Panc1 (cell line): ENCODE measurements around the gene WWOX. TPM values are rescaled to one million over a fixed set of nuclear protein-coding genes. Genes with fewer than 3 reads are reported as not detected.

Experiments used
- ATAC-seq: fragments of 200-7000 bp; cut with Tn5 transposase; 2 replicates; pipeline ENCODE4 v1.9.1; 2020; ENCODE audit warnings: mild to moderate bottlenecking, moderate library complexity
- BruUV-seq: library from RNA; stranded (reverse); fragments of 400-500 nt; replicated peaks from 2 replicates; lab custom pipeline; 2021; lab: Mats Ljungman, UMichigan
- CTCF ChIA-PET: fragments of 300-600 bp; sonication (Branson Sonifier 250); formaldehyde crosslinking; loops from one replicate; lab custom pipeline; 2022; ENCODE audit warnings: antibody characterized with exemption; lab: Charles Lee
- POLR2A ChIA-PET: fragments of 300-600 bp; sonication (Branson Sonifier 250); formaldehyde crosslinking; loops from one replicate; lab custom pipeline; 2022; ENCODE audit warnings: antibody characterized with exemption; lab: Charles Lee
- DNase-seq: peaks from one replicate; pipeline ENCODE4 v3.0.0-alpha.2; 2010; ENCODE audit warnings: low read depth, low spot score
- H3K27ac ChIP-seq: 2 replicates; pipeline ENCODE4 v1.5.1; 2011; ENCODE audit warnings: mild to moderate bottlenecking, low read length, inconsistent platforms
- H3K27me3 ChIP-seq: fragments of 200-500 bp; sonication (Bioruptor generic); 2 replicates; pipeline ENCODE4 v1.6.0; 2014; ENCODE audit warnings: low read length, inconsistent platforms; ENCODE audit not compliant: control insufficient read depth, insufficient read depth
- H3K36me3 ChIP-seq: fragments of 200-500 bp; sonication (Bioruptor generic); 2 replicates; pipeline ENCODE4 v1.5.1; 2014; ENCODE audit warnings: inconsistent platforms, mild to moderate bottlenecking, low read length, moderate library complexity; ENCODE audit not compliant: control insufficient read depth, insufficient read depth
- H3K4me1 ChIP-seq: 2 replicates; pipeline ENCODE4 v1.5.1; 2011; ENCODE audit warnings: inconsistent platforms, mild to moderate bottlenecking, low read length, moderate library complexity; ENCODE audit not compliant: control insufficient read depth, insufficient read depth
- H3K4me3 ChIP-seq, 2 experiments: 2 replicates each; pipeline ENCODE4 v1.5.1; 2011 to 2012; ENCODE audit warnings: low read depth in 2 of 2, low read length in 2 of 2, mild to moderate bottlenecking in 2 of 2, inconsistent platforms in 1 of 2, moderate library complexity in 1 of 2
- H3K9me3 ChIP-seq: fragments of 200-500 bp; sonication (Bioruptor generic); 2 replicates; pipeline ENCODE4 v1.5.1; 2014; ENCODE audit warnings: low read depth, mild to moderate bottlenecking, inconsistent platforms, low read length, moderate library complexity; ENCODE audit not compliant: control insufficient read depth, insufficient read depth
- CTCF ChIP-seq: fragments of 450-650 bp; IDR thresholded peaks from 2 replicates; pipeline ENCODE4 v1.5.1; 2017; ENCODE audit warnings: mild to moderate bottlenecking
- POLR2AphosphoS5 ChIP-seq: IDR thresholded peaks from 2 replicates; pipeline ENCODE4 v1.6.1; 2012; ENCODE audit warnings: mild to moderate bottlenecking, low read depth, low read length, moderate library complexity
- REST ChIP-seq, 2 experiments: IDR thresholded peaks; 2 replicates each; pipeline ENCODE4 v1.6.1; 2011 to 2012; ENCODE audit warnings: low read depth in 2 of 2, control low read depth in 1 of 2, low read length in 1 of 2, mild to moderate bottlenecking in 1 of 2, moderate library complexity in 1 of 2; ENCODE audit not compliant: insufficient read depth in 1 of 2
- SIN3A ChIP-seq: IDR thresholded peaks from 2 replicates; pipeline ENCODE4 v1.6.1; 2012; ENCODE audit warnings: low read depth, mild to moderate bottlenecking, low read length, moderate library complexity, borderline replicate concordance; ENCODE audit not compliant: insufficient read depth
- TCF7L2 ChIP-seq: IDR thresholded peaks from 2 replicates; pipeline ENCODE4 v1.6.1; 2011; ENCODE audit warnings: mild to moderate bottlenecking, low read depth, low read length, inconsistent platforms
- in situ Hi-C: cut with HindIII; loops from 2 replicates; pipeline ENCODE4 v1.10.0; 2016; ENCODE audit warnings: low sequenced_read_pairs, low pct_unique_long_range_greater_than_20kb
- intact Hi-C: fragments of 100-400 bp; cut with micrococcal nuclease; formaldehyde crosslinking; loops from one replicate; pipeline ENCODE4 v1.10.0; 2022; ENCODE audit not compliant: unreplicated experiment
- total RNA-seq: library from RNA; stranded (reverse); gene quantifications from one replicate; pipeline ENCODE4 v1.2.1, GENCODE V29; 2021; ENCODE audit not compliant: unreplicated experiment

Gene WWOX
- total RNA-seq, 1 experiment from 2014 or later, result 12.5 TPM

- POLR2A ChIA-PET, result no interaction called here
- in situ Hi-C loops, result no loop called here
- no peaks in the 10 kb centered on the region for H3K9me3 ChIP-seq
- TF ChIP-seq SIN3A (no peak), POLR2AphosphoS5 (no peak), TCF7L2 (no peak), REST (IDR thresholded peaks at IDR 0.05; ENCODE audit: insufficient read depth in 1 of 2, low read depth in 2 of 2, low read length in 1 of 2) (no peak), CTCF (no peak)
- no peak overlapping the region for H3K4me3 ChIP-seq
- intact Hi-C loops, result no loop called here
- DNase-seq (no peak), ATAC-seq (no peak)
- H3K4me1 ChIP-seq, result no peaks in the 10 kb centered on the region
- no peaks in the 10 kb centered on the region for H3K36me3 ChIP-seq
- BruUV-seq, result no TSS peak
- no peak overlapping the region for H3K27ac ChIP-seq
- H3K27me3 ChIP-seq, result no peaks in the 10 kb centered on the region
- CTCF ChIA-PET, result no interaction called here
These were observed 905.6 kb downstream of the WWOX start for GRCh38 chr16:79005096-79005495.

- ATAC-seq (no peak), DNase-seq (no peak)
- CTCF ChIA-PET, result no interaction called here
- POLR2A ChIA-PET, result no interaction called here
- TF ChIP-seq CTCF (no peak), POLR2AphosphoS5 (no peak), REST (IDR thresholded peaks at IDR 0.05; ENCODE audit: insufficient read depth in 1 of 2, low read depth in 2 of 2, low read length in 1 of 2) (no peak), TCF7L2 (no peak), SIN3A (no peak)
- no peak overlapping the region for H3K4me3 ChIP-seq
- no TSS peak for BruUV-seq
- H3K9me3 ChIP-seq, result no peaks in the 10 kb centered on the region
- H3K4me1 ChIP-seq, result no peaks in the 10 kb centered on the region
- no peaks in the 10 kb centered on the region for H3K36me3 ChIP-seq
- intact Hi-C loops, result no loop called here
- H3K27ac ChIP-seq, result no peak overlapping the region
- no peaks in the 10 kb centered on the region for H3K27me3 ChIP-seq
- in situ Hi-C loops, result no loop called here
These were observed 906.8 kb downstream of the WWOX start for GRCh38 chr16:79006206-79006605.
